Osteoblast (primary cell): Measurements from ENCODE around the gene ZNF726. TPM values are rescaled to one million over a fixed set of nuclear protein-coding genes. Genes with fewer than 3 reads are reported as not detected.

Experiments
- DNase-seq: peaks from one replicate; pipeline ENCODE4 v3.0.0; 2011; ENCODE audit warnings: low spot score, mixed read lengths; ENCODE audit not compliant: insufficient read length; ENCODE audit errors: missing footprints
- H2AFZ ChIP-seq: 2 replicates; pipeline ENCODE4 v1.6.0; 2011; ENCODE audit warnings: mild to moderate bottlenecking, low read length
- H3K27ac ChIP-seq: 2 replicates; pipeline ENCODE4 v1.5.1; 2011; ENCODE audit warnings: mild to moderate bottlenecking, low read depth, low read length, moderate library complexity
- H3K27me3 ChIP-seq: 2 replicates; pipeline ENCODE4 v1.6.0; 2012; ENCODE audit warnings: mild to moderate bottlenecking, control low read depth, inconsistent platforms, low read length, moderate library complexity; ENCODE audit not compliant: insufficient read depth
- H3K36me3 ChIP-seq: 2 replicates; pipeline ENCODE4 v1.5.1; 2011; ENCODE audit warnings: mild to moderate bottlenecking, low read length, control low read depth, moderate library complexity; ENCODE audit not compliant: insufficient read depth
- H3K4me1 ChIP-seq: 2 replicates; pipeline ENCODE4 v1.5.1; 2011; ENCODE audit warnings: mild to moderate bottlenecking, low read length, control low read depth, moderate library complexity; ENCODE audit not compliant: insufficient read depth
- H3K4me2 ChIP-seq: 2 replicates; pipeline ENCODE4 v1.6.0; 2011; ENCODE audit warnings: mild to moderate bottlenecking, low read length; ENCODE audit not compliant: insufficient read depth
- H3K4me3 ChIP-seq: fragments of 200-600 bp; sonication (generic); 3 replicates; pipeline ENCODE4 v1.5.1; 2012; ENCODE audit warnings: mild to moderate bottlenecking, low read length, inconsistent platforms; ENCODE audit not compliant: insufficient read depth
- H3K79me2 ChIP-seq: 2 replicates; pipeline ENCODE4 v1.6.0; 2012; ENCODE audit warnings: mild to moderate bottlenecking, low read length, control low read depth, inconsistent platforms; ENCODE audit not compliant: insufficient read depth
- H3K9me3 ChIP-seq: 2 replicates; pipeline ENCODE4 v1.5.1; 2011; ENCODE audit warnings: low read depth, low read length, control low read depth
- H4K20me1 ChIP-seq: 2 replicates; pipeline ENCODE4 v1.6.0; 2012; ENCODE audit warnings: mild to moderate bottlenecking, low read length, control low read depth; ENCODE audit not compliant: insufficient read depth
- CTCF ChIP-seq: IDR thresholded peaks from 2 replicates; pipeline ENCODE4 v1.5.1; 2011; ENCODE audit warnings: mild to moderate bottlenecking, low read depth, low read length, moderate library complexity; ENCODE audit errors: extremely low read depth
- total RNA-seq: library from RNA; depleted of rRNA; stranded (reverse); fragments of >200 nt; gene quantifications from 2 replicates; pipeline ENCODE4 v1.2.3, GENCODE V29; 2012

Gene ZNF726
- total RNA-seq, 1 donor = 1.8 TPM

- Histone ChIP-seq H3K4me3 (no peak overlapping the region), H3K27me3 (no peaks in the 10 kb centered on the region), H3K79me2 (no peaks in the 10 kb centered on the region), H3K4me1 (no peaks in the 10 kb centered on the region), H3K9me3 (peaks cover 4% of the 10 kb centered on the region), H3K27ac (no peak overlapping the region), H3K36me3 (no peaks in the 10 kb centered on the region), H4K20me1 (no peaks in the 10 kb centered on the region), H2AFZ (no peak overlapping the region), H3K4me2 (no peak overlapping the region)
- no peak for TF ChIP-seq CTCF
- DNase-seq = no peak
These were observed 7.9 kb upstream of the ZNF726 start for GRCh38 chr19:23906835-23907234.

GRCh38 chr19:23908165-23908564 lies 6.5 kb upstream of the ZNF726 start:
- Histone ChIP-seq H3K36me3 (no peaks in the 10 kb centered on the region), H3K4me2 (no peak overlapping the region), H3K4me1 (no peaks in the 10 kb centered on the region), H3K27ac (no peak overlapping the region), H4K20me1 (no peaks in the 10 kb centered on the region), H2AFZ (no peak overlapping the region), H3K9me3 (peaks cover 4% of the 10 kb centered on the region), H3K4me3 (no peak overlapping the region), H3K79me2 (no peaks in the 10 kb centered on the region), H3K27me3 (no peaks in the 10 kb centered on the region)
- TF ChIP-seq CTCF = no peak
- DNase-seq = no peak

GRCh38 chr19:23909222-23909621 lies 5.5 kb upstream of the ZNF726 start:
- H3K27me3 ChIP-seq = no peaks in the 10 kb centered on the region
- no peaks in the 10 kb centered on the region for H3K4me1 ChIP-seq
- H3K9me3 ChIP-seq = peaks cover 4% of the 10 kb centered on the region
- H3K36me3 ChIP-seq = no peaks in the 10 kb centered on the region
- no peak for DNase-seq
- H3K79me2 ChIP-seq = no peaks in the 10 kb centered on the region
- H3K4me3 ChIP-seq = no peak overlapping the region
- TF ChIP-seq CTCF = no peak
- no peak overlapping the region for H3K4me2 ChIP-seq
- no peak overlapping the region for H2AFZ ChIP-seq
- H4K20me1 ChIP-seq = no peaks in the 10 kb centered on the region
- no peak overlapping the region for H3K27ac ChIP-seq

- Histone ChIP-seq H3K36me3 (no peaks in the 10 kb centered on the region), H3K4me3 (peak overlapping the region; percentile 90), H2AFZ (peak overlapping the region; percentile 98), H3K79me2 (peaks cover 10% of the 10 kb centered on the region), H3K27ac (peak overlapping the region; percentile 76), H3K9me3 (no peaks in the 10 kb centered on the region), H4K20me1 (no peaks in the 10 kb centered on the region), H3K27me3 (no peaks in the 10 kb centered on the region), H3K4me2 (peak overlapping the region; percentile 86), H3K4me1 (no peaks in the 10 kb centered on the region)
- DNase-seq = no peak
- no peak for TF ChIP-seq CTCF
These were observed 755 bp upstream of the ZNF726 start for GRCh38 chr19:23913931-23914330.
